GM19455 (cell line): ENCODE results near the gene SYNE1.
"Not testable (repeated sequence)": the region's sequence is repeated elsewhere in the genome, so short reads cannot be mapped to it uniquely, and the experiment has no call there.

Experiments used
- ATAC-seq: cut with Tn5 transposase; IDR thresholded peaks from one replicate; pipeline ENCODE4 v1.9.1; 2021; ENCODE audit not compliant: unreplicated experiment

Gene SYNE1

GRCh38 chr6:152330961-152331360, 306.2 kb downstream of the SYNE1 start:
- ATAC-seq = no peak

GRCh38 chr6:152329638-152330448, 307.3 kb downstream of the SYNE1 start:
- ATAC-seq = no peak

- not testable (repeated sequence) for ATAC-seq
Measured at GRCh38 chr6:152328200-152328599, 309.0 kb downstream of the SYNE1 start.

GRCh38 chr6:152323376-152323775, 313.8 kb downstream of the SYNE1 start:
- no peak for ATAC-seq

- ATAC-seq = no peak
Measured at GRCh38 chr6:152318278-152318677, 318.9 kb downstream of the SYNE1 start.

GRCh38 chr6:152316024-152316423, 321.1 kb downstream of the SYNE1 start:
- no peak for ATAC-seq

GRCh38 chr6:152314483-152314832, 322.7 kb downstream of the SYNE1 start:
- no peak for ATAC-seq

- no peak for ATAC-seq
Measured at GRCh38 chr6:152313542-152314482, 323.4 kb downstream of the SYNE1 start.

- no peak for ATAC-seq
Measured at GRCh38 chr6:152312434-152312833, 324.7 kb downstream of the SYNE1 start.

GRCh38 chr6:152310371-152310954, 326.7 kb downstream of the SYNE1 start:
- no peak for ATAC-seq

- ATAC-seq = no peak
Measured at GRCh38 chr6:152309648-152310047, 327.5 kb downstream of the SYNE1 start.

- no peak for ATAC-seq
Measured at GRCh38 chr6:152309006-152309405, 328.2 kb downstream of the SYNE1 start.

GRCh38 chr6:152308306-152308705, 328.9 kb downstream of the SYNE1 start:
- no peak for ATAC-seq

- ATAC-seq = no peak
Measured at GRCh38 chr6:152305672-152306071, 331.5 kb downstream of the SYNE1 start.

- ATAC-seq = peak; percentile 91
Measured at GRCh38 chr6:152301765-152302568, 335.2 kb downstream of the SYNE1 start.

GRCh38 chr6:152301021-152301764, 336.0 kb downstream of the SYNE1 start:
- ATAC-seq = peak; percentile 35

GRCh38 chr6:152300517-152300916, 336.6 kb downstream of the SYNE1 start:
- ATAC-seq = no peak

- ATAC-seq = no peak
Measured at GRCh38 chr6:152298848-152299735, 338.1 kb downstream of the SYNE1 start.

- ATAC-seq = no peak
Measured at GRCh38 chr6:152298055-152298647, 339.0 kb downstream of the SYNE1 start.
